Brain microvascular endothelial cell (primary cell): ENCODE data around the gene GNG7.

Experiments used
- DNase-seq: peaks from one replicate; pipeline ENCODE4 v3.0.0-alpha.2; 2020
- H3K27ac ChIP-seq: fragments of 250-450 bp; sonication (Bioruptor Pico); 2 replicates; pipeline ENCODE4 v1.5.1; 2020; ENCODE audit warnings: mild to moderate bottlenecking, moderate library complexity
- H3K27me3 ChIP-seq: fragments of 250-450 bp; sonication (Bioruptor Pico); replicated peaks from 2 replicates; pipeline ENCODE4 v1.5.1; 2020; ENCODE audit warnings: mild to moderate bottlenecking
- H3K36me3 ChIP-seq: fragments of 250-450 bp; sonication (Bioruptor Pico); replicated peaks from 2 replicates; pipeline ENCODE4 v1.5.1; 2020; ENCODE audit warnings: mild to moderate bottlenecking
- H3K4me3 ChIP-seq: 2 replicates; pipeline ENCODE4 v1.5.1; 2011; ENCODE audit warnings: low read depth, mild to moderate bottlenecking, control low read depth, low read length, moderate library complexity
- in situ Hi-C: cut with HindIII; loops from 2 replicates; pipeline ENCODE4 v1.10.0; 2017; ENCODE audit warnings: low sequenced_read_pairs, low pct_ligation_motif_present
- TF ChIP-seq, protein P1 (sequence below): IDR thresholded peaks from 2 replicates; pipeline ENCODE4 v1.5.1; 2011; ENCODE audit warnings: low read depth, mild to moderate bottlenecking, moderate library complexity, low read length, control low read depth, inconsistent platforms; ENCODE audit errors: missing control alignments

Gene GNG7

GRCh38 chr19:2600914-2601870 lies 101.3 kb downstream of the GNG7 start:
- H3K36me3 ChIP-seq: no peaks in the 10 kb centered on the region
- DNase-seq: no peak
- no peak overlapping the region for H3K4me3 ChIP-seq
- no peaks in the 10 kb centered on the region for H3K27me3 ChIP-seq
- TF ChIP-seq, protein P1, sequence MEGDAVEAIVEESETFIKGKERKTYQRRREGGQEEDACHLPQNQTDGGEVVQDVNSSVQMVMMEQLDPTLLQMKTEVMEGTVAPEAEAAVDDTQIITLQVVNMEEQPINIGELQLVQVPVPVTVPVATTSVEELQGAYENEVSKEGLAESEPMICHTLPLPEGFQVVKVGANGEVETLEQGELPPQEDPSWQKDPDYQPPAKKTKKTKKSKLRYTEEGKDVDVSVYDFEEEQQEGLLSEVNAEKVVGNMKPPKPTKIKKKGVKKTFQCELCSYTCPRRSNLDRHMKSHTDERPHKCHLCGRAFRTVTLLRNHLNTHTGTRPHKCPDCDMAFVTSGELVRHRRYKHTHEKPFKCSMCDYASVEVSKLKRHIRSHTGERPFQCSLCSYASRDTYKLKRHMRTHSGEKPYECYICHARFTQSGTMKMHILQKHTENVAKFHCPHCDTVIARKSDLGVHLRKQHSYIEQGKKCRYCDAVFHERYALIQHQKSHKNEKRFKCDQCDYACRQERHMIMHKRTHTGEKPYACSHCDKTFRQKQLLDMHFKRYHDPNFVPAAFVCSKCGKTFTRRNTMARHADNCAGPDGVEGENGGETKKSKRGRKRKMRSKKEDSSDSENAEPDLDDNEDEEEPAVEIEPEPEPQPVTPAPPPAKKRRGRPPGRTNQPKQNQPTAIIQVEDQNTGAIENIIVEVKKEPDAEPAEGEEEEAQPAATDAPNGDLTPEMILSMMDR: no peak
- no peak overlapping the region for H3K27ac ChIP-seq
- in situ Hi-C loops: no loop called here

DNA sequence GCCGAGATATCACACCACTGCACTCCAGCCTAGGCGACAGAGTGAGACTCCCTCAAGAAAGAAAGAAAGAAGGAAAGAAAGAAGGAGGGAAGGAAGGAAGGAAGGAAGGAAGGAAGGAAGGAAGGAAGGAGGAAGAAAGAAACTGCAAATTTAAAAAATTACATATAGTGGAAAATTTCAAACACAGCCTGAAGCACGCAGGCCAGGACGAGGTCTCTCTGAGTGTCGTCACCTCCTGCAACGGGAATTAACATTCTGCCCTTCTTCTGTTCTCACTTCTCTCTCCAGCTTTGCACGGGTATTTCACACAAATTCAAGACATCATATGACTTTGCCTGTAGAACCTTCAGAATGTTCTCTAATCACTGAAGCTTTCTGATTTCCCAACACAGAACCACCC lies 108.2 kb downstream of the GNG7 start:
- in situ Hi-C loops: no loop called here

GRCh38 chr19:2592824-2593223 lies 109.7 kb downstream of the GNG7 start:
- TF ChIP-seq, protein P1: no peak
- H3K4me3 ChIP-seq: no peak overlapping the region
- no peaks in the 10 kb centered on the region for H3K27me3 ChIP-seq
- no peak overlapping the region for H3K27ac ChIP-seq
- in situ Hi-C loops: no loop called here
- DNase-seq: no peak
- no peaks in the 10 kb centered on the region for H3K36me3 ChIP-seq

More for the DNA sequence above, 108.2 kb downstream of the GNG7 start:
- Histone ChIP-seq H3K27ac (no peak overlapping the region), H3K4me3 (no peak overlapping the region), H3K27me3 (no peaks in the 10 kb centered on the region), H3K36me3 (no peaks in the 10 kb centered on the region)
- no peak for DNase-seq
- TF ChIP-seq, protein P1: no peak

GRCh38 chr19:2591537-2592291 lies 110.8 kb downstream of the GNG7 start:
- no peak overlapping the region for H3K4me3 ChIP-seq
- no peak for DNase-seq
- in situ Hi-C loops: no loop called here
- H3K36me3 ChIP-seq: no peaks in the 10 kb centered on the region
- H3K27ac ChIP-seq: no peak overlapping the region
- H3K27me3 ChIP-seq: no peaks in the 10 kb centered on the region
- TF ChIP-seq, protein P1: no peak

GRCh38 chr19:2590630-2591399 lies 111.7 kb downstream of the GNG7 start:
- no peak for DNase-seq
- Histone ChIP-seq H3K4me3 (no peak overlapping the region), H3K27me3 (no peaks in the 10 kb centered on the region), H3K27ac (no peak overlapping the region), H3K36me3 (no peaks in the 10 kb centered on the region)
- TF ChIP-seq, protein P1: no peak
- in situ Hi-C loops: no loop called here
